Astrocyte (in vitro differentiated cells and primary cell): Measurements from ENCODE around the gene CHD8. TPM values are rescaled to one million over a fixed set of nuclear protein-coding genes. Genes with fewer than 3 reads are reported as not detected.
A peak's percentile ranks its signal among the peaks of the same experiment; 100 is the strongest.

Source experiments
- DNase-seq: peaks from one replicate; pipeline ENCODE4 v3.0.0-alpha.2; 2010; ENCODE audit warnings: low read depth
- FAIRE-seq: peaks from 2 replicates; lab custom pipeline; 2011; peaks lifted over from hg19 to GRCh38; lab: Jason Lieb, UNC
- H2AFZ ChIP-seq: 2 replicates; pipeline ENCODE4 v1.6.0; 2012; ENCODE audit warnings: low read depth, low read length, inconsistent platforms
- H3K27ac ChIP-seq: 2 replicates; pipeline ENCODE4 v1.5.1; 2011; ENCODE audit warnings: low read depth, low read length, inconsistent platforms
- H3K27me3 ChIP-seq: 2 replicates; pipeline ENCODE4 v1.6.0; 2011; ENCODE audit warnings: low read length, inconsistent platforms; ENCODE audit not compliant: insufficient read depth
- H3K36me3 ChIP-seq: 2 replicates; pipeline ENCODE4 v1.5.1; 2011; ENCODE audit warnings: low read length, inconsistent platforms; ENCODE audit not compliant: insufficient read depth
- H3K4me1 ChIP-seq: 2 replicates; pipeline ENCODE4 v1.5.1; 2011; ENCODE audit warnings: low read length, inconsistent platforms; ENCODE audit not compliant: insufficient read depth
- H3K4me2 ChIP-seq: 2 replicates; pipeline ENCODE4 v1.6.0; 2012; ENCODE audit warnings: low read length, inconsistent platforms
- H3K4me3 ChIP-seq: 2 replicates; pipeline ENCODE4 v1.5.1; 2011; ENCODE audit warnings: low read depth, mild to moderate bottlenecking, low read length, inconsistent platforms; ENCODE audit not compliant: insufficient read depth
- H3K79me2 ChIP-seq: 2 replicates; pipeline ENCODE4 v1.6.0; 2012; ENCODE audit warnings: mild to moderate bottlenecking, low read length, inconsistent platforms; ENCODE audit not compliant: insufficient read depth
- H3K9ac ChIP-seq: 2 replicates; pipeline ENCODE4 v1.6.0; 2012; ENCODE audit warnings: mild to moderate bottlenecking, low read length, inconsistent platforms
- H3K9me3 ChIP-seq: 2 replicates; pipeline ENCODE4 v1.5.1; 2012; ENCODE audit warnings: low read depth, mild to moderate bottlenecking, low read length, inconsistent platforms; ENCODE audit not compliant: insufficient read depth
- H4K20me1 ChIP-seq: 2 replicates; pipeline ENCODE4 v1.6.0; 2012; ENCODE audit warnings: low read length, inconsistent platforms; ENCODE audit not compliant: insufficient read depth
- H3K27ac Mint-ChIP-seq: one replicate; pipeline ENCODE4 v1.8.0; 2021; ENCODE audit warnings: mild to moderate bottlenecking, mixed read lengths; ENCODE audit not compliant: unreplicated experiment
- H3K27me3 Mint-ChIP-seq: one replicate; pipeline ENCODE4 v1.8.0; 2021; ENCODE audit warnings: low read depth, mixed read lengths; ENCODE audit not compliant: unreplicated experiment
- H3K36me3 Mint-ChIP-seq: one replicate; pipeline ENCODE4 v1.8.0; 2021; ENCODE audit warnings: low read depth, mixed read lengths; ENCODE audit not compliant: unreplicated experiment
- H3K4me1 Mint-ChIP-seq: one replicate; pipeline ENCODE4 v1.8.0; 2021; ENCODE audit warnings: low read depth, mixed read lengths; ENCODE audit not compliant: unreplicated experiment
- H3K4me3 Mint-ChIP-seq: one replicate; pipeline ENCODE4 v1.8.0; 2021; ENCODE audit warnings: mild to moderate bottlenecking, moderate library complexity, mixed read lengths; ENCODE audit not compliant: unreplicated experiment
- H3K9me3 Mint-ChIP-seq: one replicate; pipeline ENCODE4 v1.8.0; 2021; ENCODE audit warnings: mild to moderate bottlenecking, mixed read lengths; ENCODE audit not compliant: unreplicated experiment
- CTCF ChIP-seq: IDR thresholded peaks from 2 replicates; pipeline ENCODE4 v1.5.1; 2011; ENCODE audit warnings: low read depth, mild to moderate bottlenecking, inconsistent platforms, low read length, moderate library complexity; ENCODE audit not compliant: insufficient read depth
- EZH2 ChIP-seq: IDR thresholded peaks from 2 replicates; pipeline ENCODE4 v1.6.1; 2012; ENCODE audit warnings: mild to moderate bottlenecking, low read length, inconsistent platforms; ENCODE audit not compliant: insufficient read depth
- total RNA-seq: library from RNA; stranded (reverse); gene quantifications from 2 replicates; pipeline ENCODE4 v1.2.1, GENCODE V29; 2021

CHD8 gene
- total RNA-seq, 1 donor from 2014 or later = 111 TPM

DNA sequence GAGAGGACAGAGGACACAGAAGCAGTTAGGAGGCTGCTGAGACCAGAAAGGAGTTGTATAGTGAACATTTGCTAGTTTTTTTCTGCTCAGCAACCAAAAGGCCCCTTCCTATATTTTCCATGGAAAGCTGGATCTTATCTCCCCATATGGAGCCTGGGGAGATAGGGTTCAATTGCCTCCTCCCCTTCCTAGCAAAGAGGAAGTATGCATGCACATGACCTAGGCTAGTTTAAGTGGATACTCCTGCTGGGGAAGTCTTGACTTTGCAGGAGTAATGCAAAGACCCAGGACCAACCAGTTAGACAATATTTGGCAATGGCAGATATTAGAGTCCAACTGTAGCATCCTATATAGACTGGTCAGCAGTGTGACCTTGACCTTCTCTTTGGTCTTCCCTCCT lies 15.1 kb downstream of the CHD8 start:
- H3K27me3 ChIP-seq = no peaks in the 10 kb centered on the region
- TF ChIP-seq EZH2 = no peak
- no peak for TF ChIP-seq CTCF
- no peaks in the 10 kb centered on the region for H3K9me3 Mint-ChIP-seq
- FAIRE-seq = no peak
- peaks cover 6% of the 10 kb centered on the region for H3K4me1 Mint-ChIP-seq
- no peak overlapping the region for H3K27ac ChIP-seq
- H3K4me1 ChIP-seq = peaks cover 6% of the 10 kb centered on the region
- H4K20me1 ChIP-seq = peaks cover 26% of the 10 kb centered on the region
- peaks cover 8% of the 10 kb centered on the region for H3K36me3 Mint-ChIP-seq
- H3K4me3 ChIP-seq = no peak overlapping the region
- H3K9me3 ChIP-seq = no peaks in the 10 kb centered on the region
- H3K36me3 ChIP-seq = no peaks in the 10 kb centered on the region
- no peak for DNase-seq
- H3K9ac ChIP-seq = no peak overlapping the region
- H3K27ac Mint-ChIP-seq = no peak overlapping the region
- no peaks in the 10 kb centered on the region for H3K27me3 Mint-ChIP-seq
- H2AFZ ChIP-seq = no peak overlapping the region
- H3K4me2 ChIP-seq = no peak overlapping the region
- no peak overlapping the region for H3K4me3 Mint-ChIP-seq
- H3K79me2 ChIP-seq = peaks cover 88% of the 10 kb centered on the region

DNA sequence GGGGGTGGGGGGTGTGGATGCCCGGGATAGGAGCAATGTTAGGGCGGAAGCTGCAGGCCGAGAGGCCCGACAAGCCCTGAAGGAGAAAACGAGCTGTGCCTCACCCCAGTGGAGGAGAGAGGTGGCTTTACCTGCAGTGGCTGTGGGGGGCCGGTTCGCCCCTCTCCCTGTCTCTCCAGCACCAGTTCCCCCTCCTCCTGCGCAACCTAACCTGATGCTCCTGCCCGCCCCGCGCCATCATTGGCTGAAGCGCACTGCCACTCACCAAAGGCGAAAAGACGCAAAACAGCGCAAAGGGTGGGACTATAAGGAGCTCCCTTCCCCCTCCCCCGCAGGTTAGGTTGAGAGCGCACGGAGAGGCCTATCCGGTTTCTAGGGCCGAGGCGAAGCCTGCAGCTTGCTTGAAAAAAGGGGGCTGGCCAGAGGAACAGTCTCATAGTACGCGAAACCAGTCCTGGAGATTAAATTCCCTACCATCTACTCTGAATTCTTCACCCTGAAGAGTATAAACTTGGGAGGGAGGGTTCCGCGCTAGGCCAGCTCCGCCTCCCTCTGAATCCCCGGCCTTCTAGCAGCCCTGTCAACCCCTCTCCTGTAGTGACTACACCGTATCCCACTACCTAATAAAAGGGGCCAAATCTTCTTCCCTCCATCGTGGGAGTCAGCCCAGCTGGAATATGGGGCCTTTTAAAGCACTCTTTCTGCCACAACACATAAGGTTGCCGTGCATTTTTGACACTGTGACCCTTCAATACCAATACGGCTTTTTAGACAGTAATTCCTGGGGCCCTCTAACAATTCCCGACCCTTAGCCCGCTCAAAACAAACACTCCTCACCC lies 18.6 kb downstream of the CHD8 start:
- Histone ChIP-seq H3K9me3 (no peaks in the 10 kb centered on the region), H3K36me3 (no peaks in the 10 kb centered on the region), H3K4me1 (peaks cover 6% of the 10 kb centered on the region), H3K9ac (peak overlapping the region; percentile 86), H3K4me2 (peak overlapping the region; percentile 97), H3K27me3 (no peaks in the 10 kb centered on the region), H2AFZ (peak overlapping the region; percentile 70), H3K27ac (peak overlapping the region; percentile 82), H4K20me1 (peaks cover 47% of the 10 kb centered on the region), H3K4me3 (peak overlapping the region; percentile 85), H3K79me2 (peaks cover 95% of the 10 kb centered on the region)
- Mint-ChIP-seq H3K4me3 (peak overlapping the region; percentile 92), H3K4me1 (peaks cover 24% of the 10 kb centered on the region), H3K36me3 (peaks cover 5% of the 10 kb centered on the region), H3K9me3 (no peaks in the 10 kb centered on the region), H3K27ac (peak overlapping the region; percentile 89), H3K27me3 (no peaks in the 10 kb centered on the region)
- FAIRE-seq (no peak), DNase-seq (peak; percentile 98)
- TF ChIP-seq CTCF (no peak), EZH2 (no peak)

DNA sequence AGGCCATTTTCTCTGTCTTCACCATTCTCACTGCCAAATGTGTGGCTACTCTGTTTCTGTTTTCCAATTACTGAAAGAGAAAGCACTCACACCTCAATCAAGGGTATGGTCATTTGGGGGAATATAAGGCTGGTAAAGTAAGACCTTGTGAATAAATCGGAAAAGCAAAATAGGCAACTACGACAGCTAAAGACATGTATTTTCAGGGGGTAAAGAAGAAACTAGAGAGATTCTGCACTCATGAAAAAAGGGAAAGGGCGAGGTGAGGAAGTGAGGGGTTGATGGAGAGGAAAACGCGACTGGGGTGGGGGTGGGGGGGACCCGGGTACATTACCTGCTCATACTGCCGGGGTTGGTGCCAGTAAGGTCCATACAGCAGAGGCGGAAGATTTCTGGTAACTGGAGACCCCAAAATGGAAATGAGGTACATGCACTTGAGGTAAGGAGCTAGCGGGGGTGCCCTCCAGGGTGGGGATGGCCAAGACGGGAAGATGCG lies 19.3 kb downstream of the CHD8 start:
- Mint-ChIP-seq H3K9me3 (no peaks in the 10 kb centered on the region), H3K27me3 (no peaks in the 10 kb centered on the region), H3K4me3 (peak overlapping the region; percentile 92), H3K36me3 (peaks cover 5% of the 10 kb centered on the region), H3K27ac (peak overlapping the region; percentile 23), H3K4me1 (peaks cover 24% of the 10 kb centered on the region)
- Histone ChIP-seq H3K27me3 (no peaks in the 10 kb centered on the region), H3K4me1 (peaks cover 6% of the 10 kb centered on the region), H4K20me1 (peaks cover 45% of the 10 kb centered on the region), H3K36me3 (no peaks in the 10 kb centered on the region), H3K79me2 (peaks cover 95% of the 10 kb centered on the region), H3K9ac (peak overlapping the region; percentile 86), H3K4me2 (peak overlapping the region; percentile 97), H3K9me3 (no peaks in the 10 kb centered on the region), H2AFZ (peak overlapping the region; percentile 70), H3K4me3 (peak overlapping the region; percentile 85), H3K27ac (peak overlapping the region; percentile 58)
- no peak for DNase-seq
- FAIRE-seq = no peak
- TF ChIP-seq EZH2 (no peak), CTCF (no peak)
